NCI-H1417 treated with DMSO at 0.1 percent for 48 hours (cell line): ENCODE measurements around the gene OR13C2.
A peak's percentile ranks its signal among the peaks of the same experiment; 100 is the strongest.
"Not testable (repeated sequence)": the region's sequence is repeated elsewhere in the genome, so short reads cannot be mapped to it uniquely, and the experiment has no call there.

ENCODE experiments used
- DNase-seq: peaks from one replicate; lab custom pipeline; 2025; lab: John Stamatoyannopoulos, UW

The OR13C2 gene

GRCh38 chr9:104605527-104605926, at the start of gene OR13C2:
OR13C2 (minus strand) TSS chr9:104605627; CDS start chr9:104605627, 0 bp downstream.
- not testable (repeated sequence) for DNase-seq

- DNase-seq: no peak
These were observed 30.0 kb upstream of the OR13C2 start for GRCh38 chr9:104635456-104635855.

GRCh38 chr9:104633976-104634520, 28.6 kb upstream of the OR13C2 start:
- no peak for DNase-seq

- not testable (repeated sequence) for DNase-seq
These were observed 20.5 kb upstream of the OR13C2 start for GRCh38 chr9:104625964-104626363.

GRCh38 chr9:104618104-104618503, 12.7 kb upstream of the OR13C2 start, which contains the start of gene OR13C9:
OR13C9 (minus strand) TSS chr9:104618204; CDS start chr9:104618204, 0 bp downstream.
- DNase-seq: no peak

GRCh38 chr9:104617418-104617817, 12.0 kb upstream of the OR13C2 start:
- no peak for DNase-seq

GRCh38 chr9:104611213-104611612, 5.8 kb upstream of the OR13C2 start:
- no peak for DNase-seq

GRCh38 chr9:104608336-104608735, 2.9 kb upstream of the OR13C2 start:
- no peak for DNase-seq

GRCh38 chr9:104606152-104606551, 725 bp upstream of the OR13C2 start:
- peak; percentile 96 for DNase-seq

- DNase-seq: no peak
These were observed 626 bp downstream of the OR13C2 start for GRCh38 chr9:104604801-104605200.

- not testable (repeated sequence) for DNase-seq
These were observed 6.1 kb downstream of the OR13C2 start, which contains the start of gene OR13C5 for GRCh38 chr9:104599313-104599712. OR13C5 (minus strand) TSS chr9:104599413; CDS start chr9:104599413, 0 bp downstream.

GRCh38 chr9:104598749-104599148, 6.7 kb downstream of the OR13C2 start:
- DNase-seq: not testable (repeated sequence)

GRCh38 chr9:104589626-104590025, 15.8 kb downstream of the OR13C2 start:
- no peak for DNase-seq

GRCh38 chr9:104586496-104587180, 18.8 kb downstream of the OR13C2 start:
- DNase-seq: no peak

- DNase-seq: no peak
These were observed 24.9 kb downstream of the OR13C2 start for GRCh38 chr9:104580562-104580961.

GRCh38 chr9:104577263-104577662, 28.2 kb downstream of the OR13C2 start:
- DNase-seq: no peak

- no peak for DNase-seq
These were observed 30.0 kb downstream of the OR13C2 start for GRCh38 chr9:104575456-104575855.

- no peak for DNase-seq
These were observed 32.8 kb downstream of the OR13C2 start for GRCh38 chr9:104572612-104573011.

GRCh38 chr9:104568868-104569267, 36.6 kb downstream of the OR13C2 start, which contains the start of gene OR13C8:
OR13C8 (plus strand) TSS chr9:104569168; CDS start chr9:104569168, 0 bp downstream.
- DNase-seq: no peak

- DNase-seq: no peak
These were observed 41.1 kb downstream of the OR13C2 start for GRCh38 chr9:104564358-104564757.

- no peak for DNase-seq
These were observed 48.4 kb downstream of the OR13C2 start for GRCh38 chr9:104556830-104557634.

- no peak for DNase-seq
These were observed 49.9 kb downstream of the OR13C2 start for GRCh38 chr9:104555521-104555920.
